AG09309 (cell line): ENCODE results near the gene TRIM38.

Experiments used
- DNase-seq: peaks from one replicate; pipeline ENCODE4 v3.0.0-alpha.2; 2010; ENCODE audit warnings: low read depth
- H3K4me3 ChIP-seq: 2 replicates; pipeline ENCODE4 v1.5.1; 2011; ENCODE audit warnings: mild to moderate bottlenecking, low read depth, low read length, moderate library complexity; ENCODE audit not compliant: control insufficient read depth
- CTCF ChIP-seq: IDR thresholded peaks from 2 replicates; pipeline ENCODE4 v1.5.1; 2011; ENCODE audit warnings: mild to moderate bottlenecking, low read depth, low read length, inconsistent platforms; ENCODE audit not compliant: insufficient read depth, control insufficient read depth; ENCODE audit errors: missing control alignments

The TRIM38 gene

DNA sequence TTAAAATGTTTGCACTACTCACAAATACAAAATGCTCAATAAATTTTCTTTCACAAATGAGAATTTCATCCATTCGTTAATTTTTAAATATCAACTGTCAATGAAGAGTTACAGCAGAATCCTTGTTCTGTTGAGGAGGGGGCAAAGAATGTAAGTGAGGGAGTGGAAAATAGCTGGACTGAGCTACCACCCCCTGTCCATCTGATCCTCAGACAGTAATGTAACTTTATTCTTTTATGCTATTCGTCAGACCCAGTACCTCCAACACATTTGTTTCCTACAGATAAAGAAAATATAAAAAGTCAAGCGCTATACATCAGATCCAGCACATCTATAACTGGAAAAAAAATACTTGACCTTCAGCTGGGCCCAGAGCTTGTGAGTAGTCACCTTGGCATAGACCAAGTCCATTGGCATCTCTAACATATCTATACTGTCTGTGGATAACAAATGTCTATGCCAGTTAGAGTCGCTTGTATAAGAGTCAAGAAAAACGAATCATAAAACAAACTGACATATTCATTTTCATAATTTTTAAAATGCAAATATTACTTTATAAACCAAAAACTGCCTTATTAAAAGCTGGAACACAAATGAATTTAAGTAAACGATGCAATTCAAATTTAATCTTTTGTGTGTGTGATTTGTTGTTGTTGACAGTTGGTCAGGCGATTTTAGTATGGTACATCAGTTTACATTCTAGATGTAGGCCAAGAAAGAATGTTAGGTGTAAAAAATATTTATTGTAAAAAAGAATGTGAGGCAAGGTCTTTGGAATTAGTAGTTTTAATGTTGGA, 67.5 kb downstream of the TRIM38 start:
- no peak for DNase-seq
- H3K4me3 ChIP-seq, result no peak overlapping the region
- no peak for TF ChIP-seq CTCF

DNA sequence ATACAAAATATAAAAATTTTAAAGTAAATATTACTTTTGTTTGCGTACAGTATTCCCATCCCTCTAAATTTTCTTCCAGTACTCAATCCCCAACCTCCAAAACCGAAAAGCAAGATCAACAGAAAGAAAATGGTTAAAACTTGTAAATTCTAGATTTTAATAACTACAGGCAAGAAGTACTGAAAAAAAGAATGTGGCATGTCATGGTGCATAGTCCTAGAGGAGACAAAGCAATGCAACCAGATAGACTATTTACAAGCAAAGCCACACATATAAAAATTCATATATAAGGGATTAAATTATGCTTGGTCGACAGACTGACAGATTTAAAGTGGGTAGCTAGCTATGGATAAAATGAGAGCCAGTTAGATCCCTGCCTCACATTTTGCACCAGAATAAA, 68.1 kb downstream of the TRIM38 start:
- DNase-seq, result no peak
- H3K4me3 ChIP-seq, result no peak overlapping the region
- no peak for TF ChIP-seq CTCF

DNA sequence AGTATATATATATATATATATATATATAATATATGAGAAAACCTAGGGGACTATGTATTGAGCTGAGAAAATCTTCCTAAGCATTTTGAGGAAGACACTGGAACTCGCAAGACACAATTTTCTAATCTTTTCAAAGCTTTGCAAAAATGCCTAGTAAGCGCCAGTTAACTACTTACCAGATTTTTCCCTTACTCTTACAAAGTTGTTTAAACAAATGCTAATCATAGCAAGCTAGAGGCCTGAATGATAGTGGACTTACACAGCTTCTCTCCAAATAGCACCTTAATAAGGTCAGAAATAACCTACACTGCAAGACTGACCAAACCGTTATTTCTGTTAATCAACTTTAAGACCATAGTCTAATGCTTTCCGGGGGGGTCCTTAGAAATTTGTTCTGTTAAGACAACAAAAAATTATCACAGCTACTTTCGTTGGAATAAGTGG, 68.6 kb downstream of the TRIM38 start:
- no peak for DNase-seq
- peak overlapping the region; percentile 53 for H3K4me3 ChIP-seq
- no peak for TF ChIP-seq CTCF

DNA sequence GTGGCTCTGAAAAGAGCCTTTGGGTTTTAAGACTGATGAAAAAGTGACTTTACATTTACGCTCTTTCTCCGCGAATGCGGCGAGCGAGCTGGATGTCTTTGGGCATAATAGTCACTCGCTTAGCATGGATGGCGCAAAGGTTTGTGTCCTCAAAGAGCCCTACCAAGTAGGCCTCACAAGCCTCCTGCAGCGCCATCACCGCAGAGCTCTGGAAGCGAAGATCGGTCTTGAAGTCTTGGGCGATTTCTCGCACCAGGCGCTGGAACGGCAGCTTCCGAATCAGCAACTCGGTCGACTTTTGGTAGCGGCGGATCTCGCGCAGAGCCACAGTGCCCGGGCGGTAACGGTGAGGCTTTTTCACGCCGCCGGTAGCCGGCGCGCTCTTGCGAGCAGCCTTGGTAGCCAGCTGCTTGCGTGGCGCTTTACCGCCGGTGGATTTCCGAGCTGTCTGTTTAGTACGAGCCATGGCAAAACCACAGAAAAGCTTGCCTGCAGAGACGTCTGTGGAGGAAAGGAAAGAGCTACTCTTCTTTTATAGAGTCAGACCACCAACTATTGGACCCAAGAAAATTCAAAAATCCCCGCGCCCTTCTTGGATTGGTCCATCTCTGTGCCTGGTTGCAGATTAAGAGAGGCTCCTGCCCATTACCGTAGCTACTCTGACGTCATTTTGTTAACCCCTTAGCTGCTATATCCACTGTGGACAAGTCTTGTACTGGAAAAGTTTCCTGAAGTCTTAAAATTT, 69.2 kb downstream of the TRIM38 start:
- peak overlapping the region; percentile 60 for H3K4me3 ChIP-seq
- TF ChIP-seq CTCF, result peak; percentile 42
- DNase-seq, result peak; percentile 81

DNA sequence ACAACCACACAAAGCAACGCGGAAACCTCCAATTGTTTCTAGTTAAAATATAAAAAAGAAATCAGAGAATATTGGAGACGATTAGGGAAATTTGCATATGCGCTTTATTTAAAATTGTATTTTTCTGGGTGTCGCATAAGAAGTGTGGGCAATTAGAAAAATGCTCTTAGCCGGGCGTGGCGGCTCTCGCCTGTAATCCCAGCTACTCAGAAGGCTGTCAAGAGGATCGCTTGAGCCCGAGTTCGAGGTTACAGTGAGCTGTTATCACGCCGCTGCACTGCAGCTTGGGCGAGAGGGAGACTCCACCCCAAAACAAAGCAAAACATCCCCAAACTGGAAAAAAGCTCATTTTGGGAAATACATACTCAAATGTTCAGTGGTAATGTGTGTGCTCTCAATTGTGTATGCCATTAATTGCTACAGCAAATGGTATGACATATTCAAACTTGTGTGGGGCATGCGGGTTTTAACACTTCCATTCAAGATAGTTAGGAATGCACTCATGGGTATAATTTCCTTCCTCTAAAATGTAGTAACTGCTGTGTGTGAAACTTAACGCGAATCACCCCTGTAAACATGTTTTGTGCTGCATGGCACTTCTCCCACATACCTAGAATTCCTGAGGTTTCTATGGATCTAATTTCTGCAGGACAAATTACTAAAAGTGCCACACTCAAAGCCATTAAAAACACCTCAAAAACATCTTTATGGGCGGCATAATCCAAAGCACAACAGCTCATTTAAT, 69.9 kb downstream of the TRIM38 start:
- DNase-seq, result no peak
- H3K4me3 ChIP-seq, result peak overlapping the region; percentile 60
- no peak for TF ChIP-seq CTCF

GRCh38 chr6:26033085-26033940, 70.7 kb downstream of the TRIM38 start:
- peak overlapping the region; percentile 60 for H3K4me3 ChIP-seq
- DNase-seq, result peak; percentile 95
- no peak for TF ChIP-seq CTCF
